Endothelial cell (in vitro differentiated cells): ENCODE data around the gene CADM4. TPM values are rescaled to one million over a fixed set of nuclear protein-coding genes. Genes with fewer than 3 reads are reported as not detected.
"Not testable (repeated sequence)": the region's sequence is repeated elsewhere in the genome, so short reads cannot be mapped to it uniquely, and the experiment has no call there.

Source experiments
- DNase-seq: peaks from one replicate; pipeline ENCODE4 v3.0.0; 2021; ENCODE audit warnings: low spot score
- H3K27ac Mint-ChIP-seq: one replicate; pipeline ENCODE4 v1.8.0; 2021; ENCODE audit warnings: mixed read lengths, inconsistent platforms; ENCODE audit not compliant: unreplicated experiment
- H3K27me3 Mint-ChIP-seq: one replicate; pipeline ENCODE4 v1.8.0; 2021; ENCODE audit warnings: mild to moderate bottlenecking, moderate library complexity, mixed read lengths, inconsistent platforms; ENCODE audit not compliant: unreplicated experiment
- H3K36me3 Mint-ChIP-seq: one replicate; pipeline ENCODE4 v1.8.0; 2021; ENCODE audit warnings: mild to moderate bottlenecking, low read depth, mixed read lengths, inconsistent platforms; ENCODE audit not compliant: unreplicated experiment
- H3K4me1 Mint-ChIP-seq: one replicate; pipeline ENCODE4 v1.8.0; 2021; ENCODE audit warnings: mild to moderate bottlenecking, mixed read lengths, inconsistent platforms; ENCODE audit not compliant: unreplicated experiment
- H3K4me3 Mint-ChIP-seq: one replicate; pipeline ENCODE4 v1.8.0; 2021; ENCODE audit warnings: mild to moderate bottlenecking, mixed read lengths, inconsistent platforms; ENCODE audit not compliant: unreplicated experiment
- H3K9me3 Mint-ChIP-seq: one replicate; pipeline ENCODE4 v1.8.0; 2021; ENCODE audit warnings: mixed read lengths, inconsistent platforms; ENCODE audit not compliant: unreplicated experiment
- total RNA-seq: library from RNA; stranded (reverse); fragmentation: NEBNext Ultra II Directional; extraction: Animal tissue kit (Norgen Biotek cat#: 25700); gene quantifications from one replicate; pipeline ENCODE4 v1.2.1, GENCODE V29; 2021; ENCODE audit not compliant: unreplicated experiment
- TF ChIP-seq, protein P1 (sequence below): fragments of 200-600 bp; sonication (generic); IDR thresholded peaks from one replicate; pipeline ENCODE4 v1.5.0; 2021; ENCODE audit warnings: antibody characterized with exemption; ENCODE audit not compliant: unreplicated experiment

The CADM4 gene
- total RNA-seq, 1 donor from 2014 or later, result 21.1 TPM

DNA sequence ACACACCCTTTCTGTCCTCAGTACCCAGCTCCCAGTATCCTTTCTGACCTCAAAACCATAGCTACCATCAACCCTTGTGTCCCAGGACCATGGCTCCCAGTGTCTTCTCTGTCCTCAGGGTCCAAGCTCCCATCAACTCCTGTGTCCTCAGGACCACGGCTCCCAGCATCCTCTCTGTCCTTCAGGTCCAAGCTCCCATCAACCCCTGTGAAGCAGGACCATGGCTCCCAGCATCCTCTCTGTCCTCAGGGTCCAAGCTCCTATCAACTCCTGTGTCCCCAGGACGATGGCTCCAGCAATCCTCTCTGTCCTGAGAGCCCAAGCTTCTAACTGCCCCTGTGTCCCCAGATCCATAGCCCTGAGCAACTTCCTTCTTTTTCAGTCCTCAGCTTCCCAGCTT, 1.7 kb upstream of the CADM4 start:
- Mint-ChIP-seq H3K9me3 (no peaks in the 10 kb centered on the region), H3K27me3 (peaks cover 25% of the 10 kb centered on the region), H3K27ac (peak overlapping the region; percentile 32), H3K4me1 (peaks cover 13% of the 10 kb centered on the region), H3K4me3 (peak overlapping the region; percentile 66), H3K36me3 (peaks cover 16% of the 10 kb centered on the region)
- TF ChIP-seq, protein P1, sequence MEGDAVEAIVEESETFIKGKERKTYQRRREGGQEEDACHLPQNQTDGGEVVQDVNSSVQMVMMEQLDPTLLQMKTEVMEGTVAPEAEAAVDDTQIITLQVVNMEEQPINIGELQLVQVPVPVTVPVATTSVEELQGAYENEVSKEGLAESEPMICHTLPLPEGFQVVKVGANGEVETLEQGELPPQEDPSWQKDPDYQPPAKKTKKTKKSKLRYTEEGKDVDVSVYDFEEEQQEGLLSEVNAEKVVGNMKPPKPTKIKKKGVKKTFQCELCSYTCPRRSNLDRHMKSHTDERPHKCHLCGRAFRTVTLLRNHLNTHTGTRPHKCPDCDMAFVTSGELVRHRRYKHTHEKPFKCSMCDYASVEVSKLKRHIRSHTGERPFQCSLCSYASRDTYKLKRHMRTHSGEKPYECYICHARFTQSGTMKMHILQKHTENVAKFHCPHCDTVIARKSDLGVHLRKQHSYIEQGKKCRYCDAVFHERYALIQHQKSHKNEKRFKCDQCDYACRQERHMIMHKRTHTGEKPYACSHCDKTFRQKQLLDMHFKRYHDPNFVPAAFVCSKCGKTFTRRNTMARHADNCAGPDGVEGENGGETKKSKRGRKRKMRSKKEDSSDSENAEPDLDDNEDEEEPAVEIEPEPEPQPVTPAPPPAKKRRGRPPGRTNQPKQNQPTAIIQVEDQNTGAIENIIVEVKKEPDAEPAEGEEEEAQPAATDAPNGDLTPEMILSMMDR, result no peak
- no peak for DNase-seq

GRCh38 chr19:43640424-43640757, 741 bp upstream of the CADM4 start:
- Mint-ChIP-seq H3K36me3 (peaks cover 16% of the 10 kb centered on the region), H3K27me3 (peaks cover 25% of the 10 kb centered on the region), H3K4me3 (peak overlapping the region; percentile 93), H3K4me1 (peaks cover 14% of the 10 kb centered on the region), H3K27ac (peak overlapping the region; percentile 36), H3K9me3 (no peaks in the 10 kb centered on the region)
- no peak for DNase-seq
- TF ChIP-seq, protein P1, result no peak

- Mint-ChIP-seq H3K9me3 (no peaks in the 10 kb centered on the region), H3K4me1 (peaks cover 17% of the 10 kb centered on the region), H3K27me3 (peaks cover 25% of the 10 kb centered on the region), H3K4me3 (peak overlapping the region; percentile 96), H3K36me3 (peaks cover 16% of the 10 kb centered on the region), H3K27ac (no peak overlapping the region)
- DNase-seq, result no peak
- TF ChIP-seq, protein P1, result no peak
Observed at GRCh38 chr19:43638995-43639518, 593 bp downstream of the CADM4 start.

DNA sequence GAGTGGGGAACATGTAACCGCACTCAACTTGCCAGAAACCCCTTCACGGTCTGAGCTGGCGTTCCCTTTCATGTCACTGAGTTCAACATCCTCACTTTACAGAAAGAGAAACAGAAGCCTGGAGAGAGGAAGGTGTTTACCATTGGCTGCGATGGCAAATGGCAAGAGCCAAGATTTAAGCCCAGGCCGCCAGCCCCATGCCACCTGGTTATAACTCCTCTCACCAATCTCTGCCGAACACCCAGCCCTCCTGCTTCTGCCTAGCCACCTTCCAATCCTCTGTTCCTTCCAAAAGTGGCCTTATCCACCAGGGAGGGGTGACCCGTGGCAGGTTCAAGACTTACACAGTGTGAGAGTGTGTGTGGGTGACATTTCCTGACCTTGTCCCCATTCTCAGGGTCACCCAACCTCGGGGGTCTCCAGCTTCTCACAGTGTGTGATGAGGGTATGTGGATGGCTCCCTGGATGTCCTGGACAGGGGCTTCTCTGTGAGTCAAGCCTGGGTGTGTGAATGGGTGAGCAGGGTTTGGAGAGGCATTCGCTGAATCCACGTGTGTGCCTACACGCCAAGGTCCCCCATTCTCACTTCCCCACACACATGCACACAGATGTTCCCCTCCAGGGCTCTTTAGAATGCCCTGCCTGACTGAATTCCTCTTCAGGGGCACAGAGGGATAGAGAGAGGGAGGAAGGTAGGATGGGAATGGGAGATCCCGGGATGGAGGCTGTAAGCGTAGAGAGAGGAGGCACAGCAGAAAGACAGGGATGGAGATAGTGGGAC, 1.2 kb downstream of the CADM4 start:
- H3K27me3 Mint-ChIP-seq, result peaks cover 25% of the 10 kb centered on the region
- no peaks in the 10 kb centered on the region for H3K9me3 Mint-ChIP-seq
- no peak overlapping the region for H3K27ac Mint-ChIP-seq
- TF ChIP-seq, protein P1, result no peak
- H3K36me3 Mint-ChIP-seq, result peaks cover 16% of the 10 kb centered on the region
- peak overlapping the region; percentile 96 for H3K4me3 Mint-ChIP-seq
- no peak for DNase-seq
- peaks cover 17% of the 10 kb centered on the region for H3K4me1 Mint-ChIP-seq

DNA sequence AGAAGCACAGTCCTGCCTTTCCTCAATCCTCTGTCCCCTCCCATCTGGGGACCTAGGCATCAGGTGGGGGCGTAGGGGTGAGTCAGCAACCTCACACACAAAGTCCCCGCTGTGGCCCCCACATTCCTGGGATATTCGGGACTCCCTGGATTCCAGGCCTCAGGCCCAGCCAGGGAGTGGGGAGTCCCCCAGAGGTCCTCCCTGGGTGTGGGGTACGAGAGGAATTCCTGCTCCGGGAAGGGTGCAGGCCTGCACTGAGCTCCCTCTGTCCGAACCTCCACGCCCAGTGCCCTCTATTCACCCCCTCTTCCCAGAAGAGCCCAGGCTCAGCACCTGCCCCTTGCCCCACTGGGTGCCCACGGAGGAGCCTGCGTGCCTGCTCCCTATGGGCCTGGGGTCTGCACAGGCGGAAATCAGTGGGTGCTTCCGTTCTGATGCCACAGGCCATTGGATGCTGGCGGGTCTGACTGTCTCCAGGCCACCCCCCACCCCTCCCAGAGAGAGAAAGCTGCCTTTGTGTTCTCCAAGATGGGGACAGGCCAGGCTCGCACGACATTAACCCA, 3.4 kb downstream of the CADM4 start:
- H3K36me3 Mint-ChIP-seq, result peaks cover 12% of the 10 kb centered on the region
- no peak for DNase-seq
- H3K9me3 Mint-ChIP-seq, result no peaks in the 10 kb centered on the region
- TF ChIP-seq, protein P1, result no peak
- H3K4me3 Mint-ChIP-seq, result no peak overlapping the region
- peaks cover 17% of the 10 kb centered on the region for H3K4me1 Mint-ChIP-seq
- peaks cover 17% of the 10 kb centered on the region for H3K27me3 Mint-ChIP-seq
- H3K27ac Mint-ChIP-seq, result no peak overlapping the region

DNA sequence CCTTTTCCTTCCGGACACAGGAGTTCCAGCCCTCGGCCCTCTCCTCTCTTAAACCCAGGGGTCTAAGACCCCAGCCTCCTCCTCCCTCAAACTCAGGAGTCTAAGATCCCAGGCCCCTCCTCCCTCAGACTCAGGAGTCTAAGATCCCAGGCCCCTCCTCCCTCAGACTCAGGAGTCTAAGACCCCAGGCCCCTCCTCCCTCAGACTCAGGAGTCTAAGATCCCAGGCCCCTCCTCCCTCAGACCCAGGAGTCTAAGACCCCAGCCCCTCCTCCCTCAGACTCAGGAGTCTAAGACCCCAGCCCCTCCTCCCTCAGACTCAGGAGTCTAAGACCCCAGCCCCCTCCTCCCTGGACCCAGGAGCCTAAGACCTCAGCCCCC, 4.1 kb downstream of the CADM4 start:
- Mint-ChIP-seq H3K4me3 (peak overlapping the region; percentile 73), H3K36me3 (peaks cover 11% of the 10 kb centered on the region), H3K27me3 (peaks cover 13% of the 10 kb centered on the region), H3K27ac (peak overlapping the region; percentile 30), H3K4me1 (peaks cover 17% of the 10 kb centered on the region)
- not testable (repeated sequence) for DNase-seq, H3K9me3 Mint-ChIP-seq
